Testis (tissue), 2 donors: ENCODE results near the gene C16orf87.

Experiments
- POLR2A ChIP-seq: fragments of 450-650 bp; IDR thresholded peaks from one replicate; pipeline ENCODE4 v1.6.1; 2017; ENCODE audit warnings: antibody characterized with exemption, mild to moderate bottlenecking, moderate library complexity
- TF ChIP-seq, protein P1 (sequence below), 3 experiments: fragments of 450-650 bp in 2 of 3; fragments of 200-600 bp in 1 of 3; sonication (generic) in 1 of 3; IDR thresholded peaks; one replicate each; pipeline ENCODE4 v1.5.1; 2016 to 2019; ENCODE audit warnings: antibody characterized with exemption in 3 of 3, mild to moderate bottlenecking in 2 of 3, moderate library complexity in 1 of 3

DNA sequence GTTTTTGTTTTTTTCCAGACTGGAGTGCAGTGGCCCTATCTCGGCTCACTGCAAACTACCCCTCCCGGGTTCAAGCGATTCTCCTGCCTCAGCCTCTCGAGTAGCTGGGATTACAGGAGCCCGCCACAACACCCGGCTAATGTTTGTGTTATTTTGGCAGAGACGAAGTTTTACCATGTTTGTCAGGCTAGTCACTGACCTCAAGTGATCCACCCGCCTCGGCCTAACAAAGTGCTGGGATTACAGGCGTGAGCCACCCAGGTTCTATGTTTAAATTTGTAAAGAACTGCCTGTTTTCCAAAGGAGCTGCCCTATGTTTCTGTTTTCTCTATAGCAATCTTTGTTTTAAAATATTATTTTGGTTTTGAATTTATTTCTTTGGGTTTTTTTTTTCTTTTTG lies 13.8 kb upstream of the C16orf87 start:
- TF ChIP-seq, protein P1, sequence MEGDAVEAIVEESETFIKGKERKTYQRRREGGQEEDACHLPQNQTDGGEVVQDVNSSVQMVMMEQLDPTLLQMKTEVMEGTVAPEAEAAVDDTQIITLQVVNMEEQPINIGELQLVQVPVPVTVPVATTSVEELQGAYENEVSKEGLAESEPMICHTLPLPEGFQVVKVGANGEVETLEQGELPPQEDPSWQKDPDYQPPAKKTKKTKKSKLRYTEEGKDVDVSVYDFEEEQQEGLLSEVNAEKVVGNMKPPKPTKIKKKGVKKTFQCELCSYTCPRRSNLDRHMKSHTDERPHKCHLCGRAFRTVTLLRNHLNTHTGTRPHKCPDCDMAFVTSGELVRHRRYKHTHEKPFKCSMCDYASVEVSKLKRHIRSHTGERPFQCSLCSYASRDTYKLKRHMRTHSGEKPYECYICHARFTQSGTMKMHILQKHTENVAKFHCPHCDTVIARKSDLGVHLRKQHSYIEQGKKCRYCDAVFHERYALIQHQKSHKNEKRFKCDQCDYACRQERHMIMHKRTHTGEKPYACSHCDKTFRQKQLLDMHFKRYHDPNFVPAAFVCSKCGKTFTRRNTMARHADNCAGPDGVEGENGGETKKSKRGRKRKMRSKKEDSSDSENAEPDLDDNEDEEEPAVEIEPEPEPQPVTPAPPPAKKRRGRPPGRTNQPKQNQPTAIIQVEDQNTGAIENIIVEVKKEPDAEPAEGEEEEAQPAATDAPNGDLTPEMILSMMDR (IDR thresholded peaks at IDR 0.05) = no peak
- TF ChIP-seq POLR2A = no peak
